HEK293T (cell line): ENCODE measurements around the gene SETBP1.

Experiments
- ARNT ChIP-seq: fragments of 450-650 bp; IDR thresholded peaks from 2 replicates; pipeline ENCODE4 v1.6.1; 2017; ENCODE audit warnings: mild to moderate bottlenecking
- BHLHE40 ChIP-seq: fragments of 450-650 bp; IDR thresholded peaks from 2 replicates; pipeline ENCODE4 v1.6.1; 2016; ENCODE audit warnings: mild to moderate bottlenecking, moderate library complexity, borderline replicate concordance
- CTBP1 ChIP-seq: fragments of 450-650 bp; IDR thresholded peaks from 2 replicates; pipeline ENCODE4 v1.6.1; 2016; ENCODE audit warnings: borderline replicate concordance
- ELF4 ChIP-seq: fragments of 450-650 bp; IDR thresholded peaks from 2 replicates; pipeline ENCODE4 v1.6.1; 2017; ENCODE audit warnings: antibody characterized with exemption
- FOXA1 ChIP-seq: fragments of 450-650 bp; IDR thresholded peaks from 2 replicates; pipeline ENCODE4 v1.6.1; 2016; ENCODE audit warnings: mild to moderate bottlenecking
- FOXK2 ChIP-seq: fragments of 450-650 bp; IDR thresholded peaks from 2 replicates; pipeline ENCODE4 v1.6.1; 2016; ENCODE audit warnings: mild to moderate bottlenecking
- FOXM1 ChIP-seq: fragments of 450-650 bp; IDR thresholded peaks from 2 replicates; pipeline ENCODE4 v1.6.1; 2017; ENCODE audit warnings: mild to moderate bottlenecking, borderline replicate concordance
- HDGF ChIP-seq: fragments of 450-650 bp; IDR thresholded peaks from 2 replicates; pipeline ENCODE4 v1.6.1; 2017; ENCODE audit warnings: antibody characterized with exemption, borderline replicate concordance
- LEF1 ChIP-seq: fragments of 450-650 bp; IDR thresholded peaks from 2 replicates; pipeline ENCODE4 v1.6.1; 2017; ENCODE audit warnings: mild to moderate bottlenecking, borderline replicate concordance
- NFRKB ChIP-seq: fragments of 450-650 bp; IDR thresholded peaks from 2 replicates; pipeline ENCODE4 v1.6.1; 2016; ENCODE audit warnings: mild to moderate bottlenecking, moderate library complexity
- PKNOX1 ChIP-seq: fragments of 450-650 bp; IDR thresholded peaks from 2 replicates; pipeline ENCODE4 v1.6.1; 2016
- SUZ12 ChIP-seq: fragments of 450-650 bp; IDR thresholded peaks from 2 replicates; pipeline ENCODE4 v1.6.1; 2016; ENCODE audit warnings: mild to moderate bottlenecking
- TARDBP ChIP-seq: fragments of 450-650 bp; IDR thresholded peaks from 2 replicates; pipeline ENCODE4 v1.6.1; 2016
- ZNF384 ChIP-seq: fragments of 450-650 bp; IDR thresholded peaks from 2 replicates; pipeline ENCODE4 v1.6.1; 2016

DNA sequence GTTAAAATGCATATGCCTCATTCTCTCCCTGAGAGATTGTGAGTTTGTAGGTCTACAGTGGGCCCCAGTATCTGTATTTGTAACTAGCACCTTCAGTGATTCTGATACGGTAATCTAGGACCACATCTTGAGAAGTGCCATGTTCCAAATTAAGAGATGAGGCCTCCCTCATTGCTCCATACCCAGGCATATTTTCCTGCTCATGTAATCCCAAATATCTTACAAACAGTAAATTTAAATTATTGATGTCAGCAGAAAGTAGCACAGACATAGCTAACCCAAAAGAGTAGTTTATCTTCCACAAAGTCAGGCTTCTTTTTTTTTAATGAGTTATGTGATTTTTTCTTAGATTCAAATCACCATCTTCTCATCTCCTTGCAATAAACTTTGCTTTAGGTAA, 263.8 kb downstream of the SETBP1 start:
- no peak for TF ChIP-seq BHLHE40
- no peak for TF ChIP-seq SUZ12
- no peak for TF ChIP-seq LEF1
- no peak for TF ChIP-seq NFRKB
- TF ChIP-seq FOXK2 = no peak
- no peak for TF ChIP-seq ZNF384
- TF ChIP-seq FOXM1 = no peak
- no peak for TF ChIP-seq ELF4
- no peak for TF ChIP-seq FOXA1
- TF ChIP-seq HDGF = no peak
- no peak for TF ChIP-seq TARDBP
- no peak for TF ChIP-seq CTBP1
- no peak for TF ChIP-seq ARNT
- no peak for TF ChIP-seq PKNOX1
